ENCODE data around the gene PGF.

Gene PGF

GRCh38 chr14:74945261-74945851 is 10.0 kb downstream of the PGF start:
- H3K9ac ChIP-seq (ENCODE audit: insufficient read length, low read depth), result no peak overlapping the region
- H3K4me1 ChIP-seq (ENCODE audit: insufficient read depth, insufficient read length), result peaks cover 6% of the 10 kb centered on the region
- no peak overlapping the region for H3K4me3 ChIP-seq (ENCODE audit: insufficient read length, low read depth)
- TF ChIP-seq YY1 (IDR thresholded peaks at IDR 0.05; ENCODE audit: insufficient read depth, insufficient read length) (no peak), ZNF274 (IDR thresholded peaks at IDR 0.05; ENCODE audit: low read depth, low read length) (no peak), SUZ12 (IDR thresholded peaks at IDR 0.05; ENCODE audit: extremely low read depth, insufficient read depth, insufficient read length) (no peak)
- no peaks in the 10 kb centered on the region for H3K9me3 ChIP-seq (ENCODE audit: insufficient read depth, low read length)
- H3K27me3 ChIP-seq (ENCODE audit: insufficient read depth, insufficient read length), result no peaks in the 10 kb centered on the region
- peak; percentile 20 for DNase-seq (ENCODE audit: low read depth, low spot score)
- peaks cover 8% of the 10 kb centered on the region for H3K36me3 ChIP-seq (ENCODE audit: insufficient read depth, insufficient read length, low read length)

- H3K4me3 ChIP-seq (ENCODE audit: insufficient read length, low read depth), result no peak overlapping the region
- H3K4me1 ChIP-seq (ENCODE audit: insufficient read depth, insufficient read length), result peaks cover 8% of the 10 kb centered on the region
These were observed 12.8 kb downstream of the PGF start for GRCh38 chr14:74942608-74943007.

GRCh38 chr14:74942181-74942580 is 13.2 kb downstream of the PGF start:
- Histone ChIP-seq H3K9ac (ENCODE audit: insufficient read length, low read depth) (peak overlapping the region; percentile 10), H3K27me3 (ENCODE audit: insufficient read depth, insufficient read length) (no peaks in the 10 kb centered on the region), H3K4me3 (ENCODE audit: insufficient read length, low read depth) (no peak overlapping the region), H3K9me3 (ENCODE audit: insufficient read depth, low read length) (no peaks in the 10 kb centered on the region), H3K4me1 (ENCODE audit: insufficient read depth, insufficient read length) (peaks cover 8% of the 10 kb centered on the region), H3K36me3 (ENCODE audit: insufficient read depth, insufficient read length, low read length) (no peaks in the 10 kb centered on the region)
- TF ChIP-seq SUZ12 (IDR thresholded peaks at IDR 0.05; ENCODE audit: extremely low read depth, insufficient read depth, insufficient read length) (no peak), ZNF274 (IDR thresholded peaks at IDR 0.05; ENCODE audit: low read depth, low read length) (no peak), YY1 (IDR thresholded peaks at IDR 0.05; ENCODE audit: insufficient read depth, insufficient read length) (no peak)
- no peak for DNase-seq (ENCODE audit: low read depth, low spot score)

More at GRCh38 chr14:74942608-74943007, 12.8 kb downstream of the PGF start:
- no peaks in the 10 kb centered on the region for H3K9me3 ChIP-seq (ENCODE audit: insufficient read depth, low read length)
- H3K27me3 ChIP-seq (ENCODE audit: insufficient read depth, insufficient read length), result no peaks in the 10 kb centered on the region
- H3K9ac ChIP-seq (ENCODE audit: insufficient read length, low read depth), result no peak overlapping the region
- TF ChIP-seq SUZ12 (IDR thresholded peaks at IDR 0.05; ENCODE audit: extremely low read depth, insufficient read depth, insufficient read length) (no peak), ZNF274 (IDR thresholded peaks at IDR 0.05; ENCODE audit: low read depth, low read length) (no peak), YY1 (IDR thresholded peaks at IDR 0.05; ENCODE audit: insufficient read depth, insufficient read length) (no peak)
- no peak for DNase-seq (ENCODE audit: low read depth, low spot score)
- peaks cover 4% of the 10 kb centered on the region for H3K36me3 ChIP-seq (ENCODE audit: insufficient read depth, insufficient read length, low read length)

- Histone ChIP-seq H3K27me3 (ENCODE audit: insufficient read depth, insufficient read length) (no peaks in the 10 kb centered on the region), H3K4me1 (ENCODE audit: insufficient read depth, insufficient read length) (peaks cover 8% of the 10 kb centered on the region), H3K4me3 (ENCODE audit: insufficient read length, low read depth) (no peak overlapping the region), H3K36me3 (ENCODE audit: insufficient read depth, insufficient read length, low read length) (no peaks in the 10 kb centered on the region), H3K9me3 (ENCODE audit: insufficient read depth, low read length) (no peaks in the 10 kb centered on the region), H3K9ac (ENCODE audit: insufficient read length, low read depth) (peak overlapping the region; percentile 10)
- TF ChIP-seq YY1 (IDR thresholded peaks at IDR 0.05; ENCODE audit: insufficient read depth, insufficient read length) (no peak), ZNF274 (IDR thresholded peaks at IDR 0.05; ENCODE audit: low read depth, low read length) (no peak), SUZ12 (IDR thresholded peaks at IDR 0.05; ENCODE audit: extremely low read depth, insufficient read depth, insufficient read length) (no peak)
- DNase-seq (ENCODE audit: low read depth, low spot score), result no peak
These were observed 13.7 kb downstream of the PGF start for GRCh38 chr14:74941676-74942097.

GRCh38 chr14:74940956-74941565 is 14.3 kb downstream of the PGF start:
- H3K4me1 ChIP-seq (ENCODE audit: insufficient read depth, insufficient read length), result peaks cover 8% of the 10 kb centered on the region
- H3K27me3 ChIP-seq (ENCODE audit: insufficient read depth, insufficient read length), result no peaks in the 10 kb centered on the region
- H3K36me3 ChIP-seq (ENCODE audit: insufficient read depth, insufficient read length, low read length), result no peaks in the 10 kb centered on the region
- no peaks in the 10 kb centered on the region for H3K9me3 ChIP-seq (ENCODE audit: insufficient read depth, low read length)
- no peak overlapping the region for H3K4me3 ChIP-seq (ENCODE audit: insufficient read length, low read depth)
- TF ChIP-seq ZNF274 (IDR thresholded peaks at IDR 0.05; ENCODE audit: low read depth, low read length) (no peak), YY1 (IDR thresholded peaks at IDR 0.05; ENCODE audit: insufficient read depth, insufficient read length) (no peak), SUZ12 (IDR thresholded peaks at IDR 0.05; ENCODE audit: extremely low read depth, insufficient read depth, insufficient read length) (no peak)
- H3K9ac ChIP-seq (ENCODE audit: insufficient read length, low read depth), result no peak overlapping the region
- no peak for DNase-seq (ENCODE audit: low read depth, low spot score)

- Histone ChIP-seq H3K9me3 (ENCODE audit: insufficient read depth, low read length) (no peaks in the 10 kb centered on the region), H3K4me3 (ENCODE audit: insufficient read length, low read depth) (no peak overlapping the region), H3K27me3 (ENCODE audit: insufficient read depth, insufficient read length) (no peaks in the 10 kb centered on the region), H3K36me3 (ENCODE audit: insufficient read depth, insufficient read length, low read length) (no peaks in the 10 kb centered on the region), H3K9ac (ENCODE audit: insufficient read length, low read depth) (no peak overlapping the region), H3K4me1 (ENCODE audit: insufficient read depth, insufficient read length) (peaks cover 8% of the 10 kb centered on the region)
- no peak for DNase-seq (ENCODE audit: low read depth, low spot score)
- TF ChIP-seq ZNF274 (IDR thresholded peaks at IDR 0.05; ENCODE audit: low read depth, low read length), result no peak
- TF ChIP-seq SUZ12 (IDR thresholded peaks at IDR 0.05; ENCODE audit: extremely low read depth, insufficient read depth, insufficient read length), result no peak
- TF ChIP-seq YY1 (IDR thresholded peaks at IDR 0.05; ENCODE audit: insufficient read depth, insufficient read length), result no peak
These were observed 16.6 kb downstream of the PGF start for GRCh38 chr14:74938531-74939495.

GRCh38 chr14:74937171-74937570 is 18.2 kb downstream of the PGF start:
- H3K9ac ChIP-seq (ENCODE audit: insufficient read length, low read depth), result no peak overlapping the region
- TF ChIP-seq ZNF274 (IDR thresholded peaks at IDR 0.05; ENCODE audit: low read depth, low read length) (no peak), SUZ12 (IDR thresholded peaks at IDR 0.05; ENCODE audit: extremely low read depth, insufficient read depth, insufficient read length) (no peak), YY1 (IDR thresholded peaks at IDR 0.05; ENCODE audit: insufficient read depth, insufficient read length) (no peak)
- DNase-seq (ENCODE audit: low read depth, low spot score), result no peak
- H3K4me1 ChIP-seq (ENCODE audit: insufficient read depth, insufficient read length), result peaks cover 8% of the 10 kb centered on the region
- no peaks in the 10 kb centered on the region for H3K9me3 ChIP-seq (ENCODE audit: insufficient read depth, low read length)
- H3K4me3 ChIP-seq (ENCODE audit: insufficient read length, low read depth), result no peak overlapping the region
- H3K27me3 ChIP-seq (ENCODE audit: insufficient read depth, insufficient read length), result no peaks in the 10 kb centered on the region
- H3K36me3 ChIP-seq (ENCODE audit: insufficient read depth, insufficient read length, low read length), result no peaks in the 10 kb centered on the region
